Measurements from ENCODE around the gene TP63.
"Not testable (repeated sequence)": the region's sequence is repeated elsewhere in the genome, so short reads cannot be mapped to it uniquely, and the experiment has no call there.

Gene TP63

DNA sequence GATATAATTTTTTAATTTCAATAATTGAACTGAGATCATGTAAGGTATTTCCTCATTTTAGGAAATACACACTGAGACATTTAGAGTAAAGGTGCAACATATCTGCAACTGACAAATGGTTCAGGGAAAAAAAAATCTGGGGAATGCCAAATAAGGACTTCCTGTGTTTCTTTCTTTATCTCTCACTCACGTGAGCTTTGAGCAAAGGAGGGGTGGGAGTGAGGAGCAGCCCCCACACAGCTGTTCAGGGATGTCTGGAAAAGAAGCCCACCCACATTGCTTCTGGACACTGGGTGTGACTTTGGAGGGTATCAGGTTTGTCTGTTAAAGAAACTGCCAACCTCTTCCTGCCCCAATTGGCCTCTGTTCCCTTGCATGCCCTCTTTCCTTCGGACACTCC is 5.6 kb upstream of the TP63 start:
- no peak for DNase-seq (ENCODE audit: low read depth)

DNA sequence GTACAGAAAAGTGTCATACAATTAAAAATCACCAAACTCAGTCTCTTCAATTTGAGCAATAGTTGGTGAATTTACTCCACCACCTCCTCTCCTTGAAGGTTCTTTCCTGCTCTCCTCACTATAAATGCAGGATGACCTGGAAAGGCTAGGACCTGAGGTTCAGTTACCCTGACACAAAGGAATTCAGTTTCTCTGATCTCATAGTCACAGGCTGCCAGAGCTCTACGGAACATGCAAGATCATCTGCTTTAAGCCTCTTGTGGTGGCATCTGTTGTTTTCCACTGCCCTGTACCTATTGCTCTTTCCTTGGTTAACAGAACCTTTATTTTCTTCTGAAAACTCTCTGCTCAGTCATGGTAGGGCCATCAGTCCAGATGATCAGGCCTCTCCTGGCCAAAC is 4.9 kb upstream of the TP63 start:
- no peak for DNase-seq (ENCODE audit: low read depth)

DNA sequence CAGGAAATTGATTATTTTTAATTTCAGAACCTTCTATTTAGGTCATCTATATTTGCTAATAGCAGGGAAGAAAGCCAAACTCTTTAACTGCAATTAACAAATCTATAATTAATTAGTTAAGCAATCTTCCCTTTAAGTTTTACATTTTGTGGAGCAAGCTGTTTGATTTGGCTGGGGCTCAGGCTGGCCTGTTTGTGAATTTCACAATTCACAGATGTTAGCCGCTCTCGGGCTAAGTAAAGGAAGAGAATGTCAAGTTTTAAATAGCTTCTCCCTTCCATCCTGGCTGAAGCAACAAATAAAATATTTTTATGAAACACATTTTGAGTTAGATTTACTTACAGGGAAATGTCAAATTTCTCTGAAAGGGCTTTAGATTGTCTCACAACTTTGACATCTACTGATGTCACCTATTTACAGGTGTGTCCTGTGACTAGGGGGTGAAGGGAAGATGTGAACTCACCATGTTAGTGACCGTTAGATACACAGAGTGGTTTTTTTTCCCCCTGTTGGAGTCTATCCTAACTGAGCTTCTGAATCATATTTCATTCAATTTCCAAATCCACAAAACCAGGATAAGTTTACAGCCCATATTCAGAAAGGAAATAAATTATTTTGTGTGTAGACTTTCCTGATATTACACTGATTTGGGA is 1.3 kb upstream of the TP63 start:
- no peak for DNase-seq (ENCODE audit: low read depth)

DNA sequence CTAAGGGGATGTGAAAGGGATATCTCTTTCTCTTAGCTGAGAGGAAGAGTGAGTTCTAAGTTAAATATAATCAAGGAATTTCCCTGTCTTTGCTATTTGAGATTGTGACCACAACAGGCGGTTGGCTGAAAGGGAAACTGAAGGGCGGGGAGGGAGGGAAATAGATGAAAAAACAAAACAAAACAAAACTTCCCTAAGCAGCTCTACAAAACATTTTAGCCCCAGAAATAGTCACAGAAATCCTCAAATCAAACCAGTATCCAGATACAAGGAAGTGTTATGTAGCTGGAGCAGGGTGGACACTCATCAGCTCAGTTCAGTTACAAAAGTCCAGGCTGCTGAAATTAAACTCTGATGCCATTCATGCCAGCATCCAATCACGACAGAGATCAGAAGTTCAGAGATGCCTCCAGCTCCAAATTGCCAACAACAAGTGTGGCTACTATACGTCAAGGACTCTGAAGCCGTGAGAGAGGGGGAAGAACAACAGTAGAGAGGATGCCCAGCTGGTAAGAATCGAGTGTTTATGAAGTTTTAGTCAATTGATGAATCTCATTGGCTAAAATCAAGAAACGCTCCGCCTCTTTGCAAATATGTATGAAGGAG is 319 bp upstream of the TP63 start:
- DNase-seq (ENCODE audit: low read depth): no peak

DNA sequence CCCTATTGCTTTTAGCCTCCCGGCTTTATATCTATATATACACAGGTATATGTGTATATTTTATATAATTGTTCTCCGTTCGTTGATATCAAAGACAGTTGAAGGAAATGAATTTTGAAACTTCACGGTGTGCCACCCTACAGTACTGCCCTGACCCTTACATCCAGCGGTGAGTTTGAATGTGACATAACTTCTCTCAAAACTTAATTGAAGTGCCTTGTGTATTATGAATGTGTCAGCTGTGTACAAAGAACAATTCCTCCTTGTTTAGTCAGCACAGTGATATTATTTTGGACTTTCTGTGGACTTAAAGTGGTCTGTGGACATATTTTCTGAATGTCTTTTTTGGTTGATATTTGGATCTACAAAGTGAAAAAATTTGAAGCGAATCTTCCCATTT is 220 bp downstream of the TP63 start:
- no peak for DNase-seq (ENCODE audit: low read depth)

DNA sequence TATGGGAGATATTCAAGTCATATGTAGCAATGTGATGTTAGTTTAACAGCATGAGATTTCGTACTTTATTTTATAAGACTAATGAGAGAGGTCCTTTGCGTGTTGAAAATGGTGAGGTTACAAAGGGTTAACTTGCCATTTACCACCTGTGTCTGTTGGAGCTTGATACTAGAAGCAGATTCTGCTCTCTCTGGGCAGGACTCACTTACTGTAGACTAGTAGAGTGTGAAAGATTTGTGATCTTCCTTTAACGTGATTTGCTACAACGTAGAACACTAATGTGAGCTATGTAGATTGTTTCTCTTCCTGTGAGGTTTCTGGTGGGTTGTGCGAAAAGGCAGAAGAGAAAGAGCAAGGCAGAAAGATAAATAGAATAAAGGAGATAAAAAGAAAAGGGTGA is 1.1 kb downstream of the TP63 start:
- DNase-seq (ENCODE audit: low read depth): no peak

DNA sequence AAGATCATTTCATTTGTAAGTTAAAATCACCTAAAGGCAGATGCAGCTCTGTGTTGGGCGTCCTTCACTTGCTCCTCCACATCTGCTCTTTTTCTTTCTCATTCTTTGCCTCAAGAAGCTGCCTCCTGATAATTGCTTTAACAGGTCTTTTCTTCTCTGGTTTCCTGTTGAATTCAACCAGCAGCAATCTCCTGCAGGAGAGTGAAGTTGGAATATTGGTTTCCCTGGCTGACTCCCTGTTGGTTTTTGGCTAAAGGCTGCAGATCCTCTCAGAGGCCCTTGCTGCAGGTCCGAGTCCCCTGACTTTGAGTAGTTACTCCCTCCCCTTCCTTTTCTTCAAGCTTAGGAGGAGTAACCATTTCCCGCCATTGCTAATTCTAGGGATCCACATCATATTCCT is 4.2 kb downstream of the TP63 start:
- no peak for DNase-seq (ENCODE audit: low read depth)

DNA sequence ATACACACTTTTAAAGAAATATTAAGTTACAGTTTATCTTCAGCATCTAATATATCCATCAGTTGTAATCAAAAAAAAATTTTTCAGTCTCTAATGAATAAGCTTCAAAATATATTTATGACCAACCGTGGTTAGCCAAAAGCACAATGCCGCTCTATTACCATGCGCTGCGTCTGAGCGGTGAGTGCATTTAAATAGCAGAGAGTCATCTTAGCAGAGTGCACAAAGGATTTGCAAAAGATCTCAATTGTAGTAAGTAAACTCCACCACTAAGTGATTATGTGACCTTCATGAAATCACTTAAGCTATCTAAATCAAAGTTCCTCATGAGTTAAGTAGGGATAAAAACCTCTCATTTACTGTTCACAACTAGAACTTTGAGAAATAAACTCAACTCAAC is 4.9 kb downstream of the TP63 start:
- DNase-seq (ENCODE audit: low read depth): no peak

DNA sequence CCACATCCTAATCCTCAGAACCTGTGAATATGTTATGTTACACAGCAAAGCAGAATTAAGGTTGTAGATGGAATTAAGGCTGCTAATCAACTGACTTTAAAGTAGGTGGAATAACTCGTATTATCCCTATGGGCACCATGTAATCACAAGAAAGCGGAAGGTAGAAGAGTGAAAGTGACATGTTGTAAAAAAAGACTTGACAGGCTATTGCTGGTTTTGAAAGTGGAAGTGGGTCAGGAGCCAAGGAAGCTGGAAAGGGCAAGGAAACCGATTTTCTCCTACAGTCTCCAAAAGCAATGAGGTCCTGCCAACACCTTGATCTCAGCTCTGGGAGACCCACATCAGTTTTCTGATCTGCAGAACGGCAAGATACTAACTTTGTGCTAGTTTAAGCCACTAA is 6.6 kb downstream of the TP63 start:
- no peak for DNase-seq (ENCODE audit: low read depth)

DNA sequence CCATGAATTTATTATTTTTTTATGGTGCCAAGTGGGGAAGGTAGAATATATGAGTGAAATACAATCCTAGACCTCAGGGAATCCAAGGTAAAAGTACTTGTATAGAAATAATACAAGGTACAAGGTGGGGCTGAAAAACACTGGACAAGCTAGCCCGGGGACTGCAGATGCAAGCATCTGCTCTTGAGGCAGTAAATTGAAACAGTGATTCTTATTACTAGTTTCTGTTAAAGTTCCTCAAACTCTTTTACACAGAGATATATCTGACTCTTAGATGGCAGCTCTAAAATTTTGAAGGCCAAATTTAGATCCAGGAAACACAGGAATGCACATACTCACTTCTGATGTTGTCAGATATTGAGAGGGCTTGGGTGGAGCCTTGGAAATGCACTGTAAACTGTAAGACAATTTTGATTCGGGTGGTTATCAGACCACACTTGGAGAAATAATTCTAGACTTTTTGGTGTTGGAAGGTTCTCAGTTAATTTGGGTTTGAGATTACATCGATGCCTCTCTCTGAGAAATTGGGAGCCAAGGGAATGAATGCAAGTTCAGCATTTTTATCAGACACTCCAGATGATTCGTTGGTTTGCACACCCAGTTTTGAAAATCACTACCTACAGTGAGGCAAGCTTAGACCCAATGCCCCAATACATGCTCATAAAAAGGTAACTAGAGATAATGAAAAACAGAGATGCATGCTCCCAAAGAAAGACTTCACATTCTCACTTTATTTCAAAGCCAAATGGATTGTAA is 7.3 kb downstream of the TP63 start:
- DNase-seq (ENCODE audit: low read depth): no peak

DNA sequence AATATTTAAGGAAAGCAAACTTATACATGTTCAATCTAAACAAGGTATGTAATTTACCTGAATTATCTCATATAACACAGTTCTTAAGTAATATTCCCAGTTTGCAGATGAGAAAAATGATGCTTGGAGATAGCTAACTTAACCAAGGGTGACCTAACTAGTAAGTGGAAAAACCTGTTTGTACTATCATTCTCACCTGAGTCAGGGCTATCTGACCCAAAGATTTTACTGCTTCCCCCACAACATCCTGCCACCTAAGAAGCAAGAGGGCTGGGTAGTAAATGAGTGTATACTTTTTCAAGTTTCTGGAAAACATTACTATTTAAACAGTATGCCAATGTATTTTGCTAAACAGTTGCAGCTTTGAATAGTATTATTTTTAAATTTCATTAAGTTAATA is 10.6 kb downstream of the TP63 start:
- no peak for DNase-seq (ENCODE audit: low read depth)

DNA sequence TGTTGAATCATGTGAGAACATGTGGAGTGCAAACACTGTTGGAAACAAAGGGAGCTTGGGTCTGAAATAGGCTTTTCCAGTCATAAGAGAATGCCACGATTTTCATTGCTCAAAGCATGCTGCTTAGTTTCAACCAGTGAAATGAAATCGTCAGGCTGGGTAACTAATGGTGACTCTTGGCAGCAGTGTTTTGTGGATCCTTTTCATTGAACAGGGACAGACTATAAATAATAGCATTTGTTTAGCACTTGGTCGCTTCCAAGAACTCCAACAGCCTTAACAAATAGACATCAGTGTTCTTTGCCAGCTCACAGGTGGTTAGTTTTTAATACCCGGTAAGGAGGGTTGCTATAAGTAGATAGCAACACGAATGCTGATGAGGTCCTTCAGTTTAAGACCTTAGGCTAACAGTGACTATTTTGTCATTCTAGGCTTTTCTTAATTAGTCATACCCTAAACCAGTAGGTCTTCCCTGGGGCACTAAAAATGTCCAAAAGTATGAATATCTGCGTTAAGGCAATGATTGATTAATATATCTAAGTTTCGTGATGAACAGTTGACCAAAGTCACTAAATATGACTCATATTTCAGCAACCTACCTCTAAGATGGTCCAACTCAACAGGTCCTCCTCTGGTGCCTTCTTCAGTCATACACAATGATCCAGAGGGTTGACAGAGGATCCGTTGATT is 15.8 kb downstream of the TP63 start:
- DNase-seq (ENCODE audit: low read depth): no peak

DNA sequence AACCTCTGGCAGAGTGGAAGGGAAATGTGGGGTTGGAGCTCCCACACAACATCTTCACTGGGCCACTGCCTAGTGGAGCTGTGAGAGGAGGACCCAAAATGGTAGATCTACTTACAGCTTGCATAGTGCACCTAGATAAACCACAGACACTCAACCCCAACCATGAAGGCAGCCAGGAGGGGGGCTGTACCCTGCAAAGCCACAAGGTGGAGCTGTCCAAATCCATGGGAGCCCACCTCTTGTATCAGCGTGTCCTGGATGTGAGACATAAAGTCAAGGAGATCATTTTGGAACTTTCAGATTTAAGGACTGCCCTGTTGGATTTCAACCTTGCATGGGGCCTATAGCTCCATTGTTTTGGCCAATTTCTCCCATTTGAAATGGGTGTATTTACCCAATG is 20.9 kb downstream of the TP63 start:
- no peak for DNase-seq (ENCODE audit: low read depth)

DNA sequence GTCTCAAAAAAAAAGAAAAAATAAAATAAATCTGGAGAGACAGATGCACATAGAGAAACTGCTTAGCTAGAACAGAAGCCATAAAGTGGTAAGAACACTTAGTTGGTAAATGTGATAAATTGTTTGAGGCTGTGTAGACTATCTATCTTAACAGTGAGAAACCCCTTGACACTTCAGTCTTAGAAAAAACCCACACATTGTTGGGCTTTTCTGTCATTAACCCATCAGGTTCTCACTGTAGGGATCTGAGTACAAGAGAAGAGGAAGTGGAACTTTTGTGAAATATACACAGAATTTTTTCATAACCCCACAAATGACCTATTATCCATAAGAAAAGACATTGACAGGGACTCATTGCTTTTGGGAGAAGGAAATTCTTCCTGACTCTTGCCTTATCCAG is 24.4 kb downstream of the TP63 start:
- DNase-seq (ENCODE audit: low read depth): no peak

DNA sequence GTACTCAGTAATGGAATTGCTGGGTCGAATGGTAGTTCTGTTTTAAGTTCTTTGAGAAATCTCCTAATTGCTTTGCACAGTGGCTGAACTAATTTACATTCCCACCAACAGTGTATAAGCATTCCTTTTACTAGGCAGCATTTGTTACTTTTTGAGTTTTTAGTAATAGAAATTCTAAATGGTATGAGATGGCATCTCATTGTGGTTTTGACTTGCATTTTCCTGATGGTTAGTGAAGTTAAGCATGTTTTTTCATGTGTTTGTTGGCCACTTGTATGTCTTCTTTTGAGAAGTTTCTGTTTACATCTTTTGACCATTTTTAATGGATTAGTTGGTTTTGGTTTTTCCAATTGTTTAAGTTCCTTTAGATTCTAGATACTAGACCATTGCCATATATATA is 28.4 kb downstream of the TP63 start:
- no peak for DNase-seq (ENCODE audit: low read depth)

DNA sequence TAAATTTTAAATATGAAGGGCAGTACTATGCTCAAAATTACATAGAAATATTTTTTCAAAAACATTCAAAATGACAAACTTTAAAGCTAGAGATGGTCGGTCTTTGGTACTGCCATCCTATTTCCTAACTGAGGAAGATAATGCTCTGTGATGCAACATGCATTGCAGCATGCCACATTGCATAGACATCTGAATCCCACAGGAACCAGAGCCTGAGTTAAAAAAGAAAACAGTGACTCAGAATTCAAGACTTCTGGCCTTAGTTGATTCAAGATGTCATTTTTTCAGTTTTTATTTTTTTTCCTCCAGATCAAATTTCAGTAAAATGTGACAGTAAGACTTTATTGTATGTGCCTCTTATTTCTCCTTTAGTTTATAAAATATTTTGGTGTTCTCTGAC is 33.1 kb downstream of the TP63 start:
- DNase-seq (ENCODE audit: low read depth): no peak

DNA sequence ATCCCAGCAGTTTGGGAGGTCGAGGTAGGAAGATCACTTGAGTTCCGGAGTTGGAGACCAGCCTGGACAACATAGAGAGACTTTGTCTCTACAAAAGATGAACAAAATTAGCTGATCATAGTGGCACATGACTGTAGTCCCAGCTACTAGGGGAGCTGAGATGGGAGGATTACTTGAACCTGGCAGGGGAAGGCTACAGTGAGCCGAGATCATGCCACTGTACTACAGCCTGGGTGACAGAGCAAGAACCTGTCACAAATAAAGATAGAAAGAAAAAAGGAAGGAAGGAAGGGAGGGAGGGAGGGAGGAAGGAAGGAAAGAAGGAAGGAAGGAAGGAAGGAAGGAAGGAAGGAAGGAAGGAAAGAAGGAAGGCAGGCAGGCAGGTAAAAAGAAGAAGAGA is 41.2 kb downstream of the TP63 start:
- DNase-seq (ENCODE audit: low read depth): not testable (repeated sequence)

DNA sequence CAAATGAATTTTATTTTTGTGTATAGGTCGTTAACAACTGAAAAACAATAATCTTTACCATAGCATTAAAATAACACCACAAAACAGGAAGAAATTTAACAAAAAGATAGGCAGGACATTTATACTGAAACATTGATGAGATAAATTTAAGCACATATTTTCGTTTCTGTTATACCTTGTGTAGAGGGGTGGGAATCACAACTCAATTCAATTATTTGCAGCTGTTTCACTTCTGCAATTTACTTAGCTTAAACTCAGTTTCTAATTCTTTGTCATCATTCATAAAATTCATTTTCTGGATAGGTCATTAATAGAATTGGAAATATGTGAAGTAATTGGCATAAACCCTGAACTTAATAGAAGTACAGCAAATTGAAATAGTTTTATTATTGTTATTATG is 42.3 kb downstream of the TP63 start:
- DNase-seq (ENCODE audit: low read depth): no peak

DNA sequence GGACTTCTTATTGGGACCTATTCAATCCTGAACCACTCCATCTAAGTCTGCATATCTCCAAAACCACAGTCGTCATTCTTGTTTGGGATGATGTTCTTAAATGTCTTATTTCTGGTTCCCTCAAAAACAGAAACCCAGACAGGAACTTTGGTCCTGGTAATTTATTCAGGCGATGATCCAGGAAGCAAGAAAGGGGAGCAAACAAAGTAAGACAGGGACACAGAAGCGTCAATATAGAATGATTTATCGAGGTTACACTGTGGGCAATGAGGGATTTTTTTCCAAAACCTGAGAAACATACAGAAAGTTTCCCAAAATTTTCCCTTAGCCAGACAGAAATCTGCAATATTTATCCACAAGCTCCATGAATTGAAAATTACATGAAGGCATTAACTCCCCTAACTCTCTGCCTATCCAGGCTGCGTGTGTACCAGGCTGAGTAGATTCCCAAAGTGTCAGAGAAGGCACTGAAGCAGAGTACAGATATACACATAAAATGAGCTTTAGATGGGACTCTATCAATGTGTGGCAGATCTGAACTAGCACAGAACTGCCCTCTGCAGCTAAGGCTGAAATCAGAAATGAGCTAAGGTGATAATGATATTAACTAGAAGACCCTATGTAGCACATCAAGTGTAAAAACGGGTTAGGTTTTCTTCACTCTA is 43.2 kb downstream of the TP63 start:
- no peak for DNase-seq (ENCODE audit: low read depth)

DNA sequence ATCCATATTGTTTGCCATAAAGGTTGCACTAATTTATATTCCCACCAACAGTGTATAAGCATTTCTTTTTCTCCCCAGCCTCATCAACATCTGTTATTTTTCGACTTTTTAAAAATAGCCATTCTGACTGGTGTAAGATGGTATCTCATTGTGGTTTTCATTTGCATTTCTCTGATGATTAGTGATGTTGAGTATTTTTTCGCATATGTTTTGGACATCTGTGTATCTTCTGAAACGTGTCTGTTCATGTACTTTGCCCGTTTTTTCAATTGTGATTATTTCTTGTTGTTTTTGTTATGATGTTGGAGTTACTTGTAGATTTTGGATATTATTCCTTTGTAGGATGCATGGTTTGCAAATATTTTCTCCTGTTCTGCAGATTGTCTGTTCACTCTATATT is 46.5 kb downstream of the TP63 start:
- DNase-seq (ENCODE audit: low read depth): no peak

DNA sequence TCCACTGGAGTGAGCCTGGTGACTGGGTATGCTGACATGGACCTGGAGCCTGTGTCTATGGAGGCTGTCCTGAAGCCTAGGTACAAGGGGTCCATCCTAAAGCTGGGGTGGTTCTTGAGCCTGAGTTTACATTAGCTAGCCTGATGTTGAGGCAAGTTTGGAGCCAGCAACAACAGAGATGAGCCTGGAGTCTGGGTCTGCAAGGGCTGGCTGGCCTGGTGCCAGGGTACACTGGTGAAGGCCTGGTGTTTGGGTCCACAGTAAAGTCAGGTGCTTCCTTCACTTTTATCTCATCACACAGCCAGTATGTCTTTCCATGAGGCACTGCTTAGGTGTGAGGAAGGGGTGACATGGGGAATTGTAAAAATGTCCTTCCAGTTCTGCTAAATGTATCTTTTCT is 49.5 kb downstream of the TP63 start:
- no peak for DNase-seq (ENCODE audit: low read depth)

DNA sequence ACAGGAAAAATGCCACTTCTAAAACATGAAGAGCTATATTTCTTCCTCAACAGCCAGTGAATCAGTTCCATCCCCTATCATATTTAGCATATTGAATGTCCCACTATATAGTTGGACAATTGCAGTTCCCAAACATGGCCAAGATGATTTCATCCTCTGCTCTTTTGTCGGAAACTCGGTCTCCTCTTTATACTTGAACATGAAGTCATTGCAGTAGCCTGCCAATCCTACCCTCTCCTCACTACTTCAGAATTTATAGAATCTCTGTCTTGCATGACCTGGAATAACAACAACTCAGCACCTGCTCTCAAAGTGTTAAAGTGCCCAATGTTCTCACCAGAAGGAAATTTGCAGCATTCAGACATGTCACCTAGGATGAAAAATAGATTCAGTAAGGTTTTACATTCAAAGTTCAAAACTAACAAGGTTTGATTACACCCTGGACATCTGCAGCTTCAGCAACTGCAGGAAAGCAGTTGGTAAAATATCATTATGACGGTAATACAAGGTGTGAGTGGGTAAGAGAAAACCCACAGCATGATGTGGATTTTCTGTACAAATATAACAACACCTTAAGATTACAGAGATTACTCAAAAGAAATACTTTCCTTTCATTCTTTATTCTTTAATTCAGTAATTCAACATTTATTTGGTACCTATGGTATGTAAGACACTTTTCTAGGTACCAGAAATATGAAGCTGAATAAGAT is 52.5 kb downstream of the TP63 start:
- DNase-seq (ENCODE audit: low read depth): no peak
